K562 treated with DMSO at 1 percent for 48 hours (cell line): Measurements from ENCODE around the gene MSTO1. TPM values are rescaled to one million over a fixed set of nuclear protein-coding genes. Genes with fewer than 3 reads are reported as not detected.

Source experiments
- total RNA-seq: library from RNA; unstranded; fragments of 300-600 nt; gene quantifications from 2 replicates; pipeline ENCODE4 v1.2.3, GENCODE V29; 2022; ENCODE audit warnings: low replicate concordance; ENCODE audit errors: extremely low read depth

MSTO1 gene
- not detected in 2 replicates for total RNA-seq

GRCh38 chr1:155609515-155610256, at the start of gene MSTO1:
Gene MSTO1, plus strand, starts transcription at chr1:155610218. Its CDS starts 31 bp downstream, at chr1:155610249.

DNA sequence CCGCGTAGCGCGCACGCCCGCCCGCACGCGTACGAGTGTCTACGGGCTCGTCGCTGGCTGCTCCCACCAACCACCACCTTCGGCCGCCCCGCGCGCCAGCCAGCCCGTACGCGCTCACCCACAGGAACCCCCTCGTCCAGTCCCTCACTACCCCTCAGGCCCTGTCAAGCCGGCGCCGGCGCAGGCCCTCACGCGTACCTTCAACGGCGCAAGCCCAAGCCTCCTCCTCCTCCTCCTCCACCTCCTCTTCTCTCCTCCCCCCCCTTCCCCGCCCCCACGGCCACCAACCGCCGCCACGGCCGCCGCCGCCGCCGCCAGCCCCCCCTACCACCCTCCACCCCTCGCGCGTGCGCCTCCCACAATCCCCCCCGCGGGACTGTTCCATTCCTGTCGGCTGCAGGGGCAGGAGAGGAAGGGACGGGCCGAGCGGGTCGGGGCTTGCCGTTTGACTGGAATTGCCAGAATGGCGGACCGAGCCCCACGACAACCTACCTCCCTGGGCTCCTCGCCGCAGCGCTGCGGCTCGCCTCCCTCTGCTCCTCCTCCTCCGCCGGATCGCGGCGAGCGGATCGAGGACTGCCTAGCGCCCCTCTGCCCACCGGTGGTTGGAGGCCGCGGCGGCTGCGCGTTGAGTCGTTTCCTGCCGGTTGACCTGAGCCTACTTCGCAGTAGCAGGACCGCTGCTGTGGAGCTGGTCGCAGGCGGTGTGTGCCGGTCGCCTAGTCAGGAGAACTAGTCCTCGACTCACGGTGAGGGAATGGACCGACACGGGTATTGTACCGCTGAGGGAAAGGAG, 47.2 kb upstream of the MSTO1 start, which contains the start of gene ASH1L:
Gene ASH1L, minus strand, starts transcription at position 223 of the 796 bp plus-strand sequence. CDS start 41,284 bp downstream, outside the sequence.

Other genes with a start within 250 kb of the MSTO1 start
- gene ASH1L, start 47.4 kb upstream of the MSTO1 start, total RNA-seq: not detected in 2 replicates
- gene YY1AP1, start 78.6 kb downstream of the MSTO1 start, total RNA-seq: not detected in 2 replicates
- not detected in 2 replicates for gene DAP3, start 78.9 kb downstream of the MSTO1 start, total RNA-seq
- not detected in 2 replicates for gene GON4L, start 247.0 kb downstream of the MSTO1 start, total RNA-seq
- gene SYT11, start 249.3 kb downstream of the MSTO1 start, total RNA-seq: not detected in 2 replicates